Aorta (tissue), 5 donors: ENCODE results near the gene EXO5. TPM values are rescaled to one million over a fixed set of nuclear protein-coding genes. Genes with fewer than 3 reads are reported as not detected.
A peak's percentile ranks its signal among the peaks of the same experiment; 100 is the strongest.
"Not testable (repeated sequence)": the region's sequence is repeated elsewhere in the genome, so short reads cannot be mapped to it uniquely, and the experiment has no call there.

Experiments
- ATAC-seq: fragments of 200-7000 bp; cut with Tn5 transposase; one replicate; pipeline ENCODE4 v1.9.1; 2022; ENCODE audit warnings: moderate library complexity; ENCODE audit not compliant: low FRiP score
- DNase-seq, 2 donors: peaks; one replicate each; pipeline ENCODE4 v3.0.0-alpha.2; 2020
- H3K27ac ChIP-seq, 2 donors: one replicate each; pipeline ENCODE4 v1.5.1; 2013; ENCODE audit warnings: low read length in 2 of 2, mild to moderate bottlenecking in 2 of 2, moderate library complexity in 2 of 2, control low read depth in 1 of 2, inconsistent platforms in 1 of 2, low read depth in 1 of 2
- H3K27me3 ChIP-seq, 2 donors: one replicate each; pipeline ENCODE4 v1.6.1; 2013; ENCODE audit warnings: control low read depth in 1 of 2, low read length in 1 of 2, mild to moderate bottlenecking in 1 of 2, moderate library complexity in 1 of 2; ENCODE audit not compliant: insufficient read depth in 2 of 2, control insufficient read depth in 1 of 2
- H3K36me3 ChIP-seq, 2 donors: one replicate each; pipeline ENCODE4 v1.6.1; 2013; ENCODE audit warnings: control low read depth in 1 of 2, low read length in 1 of 2, mild to moderate bottlenecking in 1 of 2; ENCODE audit not compliant: insufficient read depth in 2 of 2, control insufficient read depth in 1 of 2
- H3K4me1 ChIP-seq, 2 donors: one replicate each; pipeline ENCODE4 v1.6.1; 2013; ENCODE audit warnings: low read length in 2 of 2, control low read depth in 1 of 2, mild to moderate bottlenecking in 1 of 2, moderate library complexity in 1 of 2; ENCODE audit not compliant: insufficient read depth in 2 of 2, control insufficient read depth in 1 of 2
- H3K4me3 ChIP-seq, 2 donors: one replicate each; pipeline ENCODE4 v1.5.1; 2013; ENCODE audit warnings: low read length in 2 of 2, control low read depth in 1 of 2, mild to moderate bottlenecking in 1 of 2
- H3K9me3 ChIP-seq: one replicate; pipeline ENCODE4 v1.6.1; 2013; ENCODE audit warnings: mild to moderate bottlenecking, low read length; ENCODE audit not compliant: control insufficient read depth
- WGBS, 2 donors: extraction: QIAGEN DNeasy Blood & Tissue Kit; methylation state at CpG; one replicate each; pipeline ENCODE4 v1.1.7; 2013; 5-methylcytosine and 5-hydroxymethylcytosine counted together
- intact Hi-C, 2 donors: fragments of 100-400 bp; cut with DNase I; formaldehyde crosslinking; loops; one replicate each; pipeline versions ENCODE4 v1.14.2 to v1.15.0; 2022
- polyA plus RNA-seq, 2 donors: library from polyadenylated mRNA; stranded (reverse); fragments of 200-250 nt; gene quantifications; one replicate each; pipeline ENCODE4 v1.2.3, GENCODE V29; 2013
- total RNA-seq, 2 donors: library from RNA; stranded (reverse); fragmentation: NEBNext Ultra II Directional; extraction: Animal tissue kit (Norgen Biotek cat#: 25700); gene quantifications; one replicate each; pipeline ENCODE4 v1.2.1, GENCODE V29; 2021
- donor health status: healthy with polysubstance abuse.
- donor health status: Bipolar disorder and iron deficiency.
- donor health status: DM: no; HTN: no; CAD: no.
- donor health status: DM: no; HTN: no; CAD: no.
- donor health status: DM: yes; HTN: yes; CAD: no.

The EXO5 gene
- total and polyA plus RNA-seq, 4 donors, result 3.5 to 9.1 (median 6.1) TPM

DNA sequence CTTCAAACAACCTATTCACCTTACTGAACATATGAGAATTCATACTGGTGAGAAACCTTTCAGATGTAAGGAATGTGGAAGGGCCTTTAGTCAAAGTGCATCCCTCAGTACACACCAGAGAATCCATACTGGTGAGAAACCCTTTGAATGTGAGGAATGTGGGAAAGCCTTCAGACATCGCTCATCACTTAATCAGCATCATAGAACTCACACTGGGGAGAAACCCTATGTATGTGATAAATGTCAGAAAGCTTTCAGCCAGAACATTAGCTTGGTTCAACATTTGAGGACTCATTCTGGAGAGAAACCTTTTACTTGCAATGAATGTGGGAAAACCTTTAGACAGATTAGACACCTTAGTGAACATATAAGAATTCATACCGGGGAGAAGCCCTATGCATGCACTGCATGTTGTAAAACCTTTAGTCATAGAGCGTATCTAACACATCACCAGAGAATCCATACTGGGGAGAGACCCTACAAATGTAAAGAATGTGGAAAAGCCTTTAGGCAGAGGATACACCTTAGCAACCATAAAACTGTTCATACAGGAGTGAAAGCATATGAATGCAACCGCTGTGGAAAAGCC lies 13.2 kb upstream of the EXO5 start:
- no peaks in the 10 kb centered on the region for H3K4me1 ChIP-seq
- peaks cover 7 to 13% of the 10 kb centered on the region in 2 donors for H3K36me3 ChIP-seq
- H3K9me3 ChIP-seq, result peaks cover 12% of the 10 kb centered on the region
- H3K27ac ChIP-seq, result no peak overlapping the region
- WGBS, 2 donors, result 98 to 99% methylated on average over 4 of the region's 4 CpGs
- no peak for ATAC-seq
- no peak overlapping the region for H3K4me3 ChIP-seq
- intact Hi-C loops, result no loop called here
- no peak for DNase-seq
- no peaks in the 10 kb centered on the region for H3K27me3 ChIP-seq

DNA sequence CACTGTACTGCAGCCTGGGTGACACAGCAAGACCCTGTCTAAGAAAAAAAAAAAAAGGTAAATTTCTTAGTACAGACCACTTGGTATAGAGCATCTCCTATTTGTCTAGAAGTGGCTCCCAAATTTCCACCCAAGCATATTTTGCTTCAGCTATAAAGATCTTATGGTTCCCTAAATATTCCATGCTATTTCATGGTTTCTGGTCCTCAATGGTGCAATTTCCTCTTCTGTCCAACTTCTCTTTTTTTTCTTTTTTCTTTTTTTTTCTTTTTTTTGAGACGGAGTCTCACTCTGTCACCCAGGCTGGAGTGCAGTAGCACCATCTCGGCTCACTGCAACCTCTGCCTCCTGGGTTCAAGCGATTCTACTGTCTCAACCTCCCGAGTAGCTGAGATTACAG lies 5.9 kb upstream of the EXO5 start:
- H3K4me3 ChIP-seq, H3K36me3 ChIP-seq, DNase-seq, H3K27ac ChIP-seq, H3K9me3 ChIP-seq, intact Hi-C loops, ATAC-seq, H3K4me1 ChIP-seq, H3K27me3 ChIP-seq: not testable (repeated sequence)
- WGBS, 2 donors, result 96 to 97% methylated on average over 4 of the region's 4 CpGs

DNA sequence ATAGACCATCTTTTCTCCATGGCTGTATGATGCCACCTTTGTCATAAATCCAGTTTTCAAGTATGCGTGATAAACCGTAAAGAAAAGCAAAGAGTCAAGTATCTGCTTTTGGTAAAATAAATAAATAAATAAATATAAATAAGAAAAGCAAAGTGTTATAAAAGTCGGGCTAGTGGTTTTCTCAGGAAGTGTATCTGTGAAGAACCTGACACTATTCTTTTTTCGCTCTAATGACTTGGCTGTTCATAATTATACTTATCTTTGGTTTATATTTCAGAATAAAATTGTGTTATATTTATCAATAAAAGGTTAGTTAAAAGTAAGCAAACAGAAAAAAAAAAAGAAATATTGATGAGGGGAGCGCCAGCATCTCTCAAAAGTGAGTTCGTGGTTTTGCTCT lies 594 bp upstream of the EXO5 start:
- WGBS, 2 donors, result 63 to 67% methylated on average over 6 of the region's 6 CpGs
- Histone ChIP-seq H3K27ac (peak overlapping the region in 1 of 2 donors; percentile 39), H3K27me3 (no peaks in the 10 kb centered on the region), H3K9me3 (no peaks in the 10 kb centered on the region), H3K4me3 (peak overlapping the region; percentile 47 to 92), H3K36me3 (peaks cover 0 to 4% of the 10 kb centered on the region in 2 donors), H3K4me1 (peaks cover 0 to 4% of the 10 kb centered on the region in 2 donors)
- ATAC-seq, result no peak
- intact Hi-C loops, result no loop called here
- DNase-seq, result no peak

DNA sequence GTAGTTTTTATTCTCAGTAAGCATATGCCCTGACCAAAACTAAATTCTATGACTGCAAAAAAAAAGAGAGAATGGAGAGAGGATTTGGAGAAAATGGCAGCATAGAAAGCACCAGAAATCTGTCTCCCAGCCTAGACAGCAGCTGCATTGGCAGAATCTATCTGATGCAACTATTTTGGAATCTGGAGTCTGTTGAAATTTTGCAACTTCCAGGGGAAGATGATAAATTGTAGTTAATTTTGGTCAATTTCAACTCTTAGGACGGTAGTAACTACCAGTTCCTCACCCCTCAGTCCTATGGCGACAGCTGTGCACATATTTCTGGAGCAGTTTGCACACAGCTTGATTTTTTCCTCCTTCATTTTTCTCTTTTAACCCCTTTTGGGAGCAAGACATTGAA lies 10.9 kb downstream of the EXO5 start:
- ATAC-seq, result no peak
- H3K4me3 ChIP-seq, result no peak overlapping the region
- DNase-seq, result no peak
- H3K27me3 ChIP-seq, result no peaks in the 10 kb centered on the region
- 67 to 68% methylated on average over 2 of the region's 2 CpGs for whole genome bisulfite sequencing, 2 donors
- H3K27ac ChIP-seq, result no peak overlapping the region
- intact Hi-C loops, result no loop called here
- no peaks in the 10 kb centered on the region for H3K4me1 ChIP-seq
- H3K9me3 ChIP-seq, result no peaks in the 10 kb centered on the region
- H3K36me3 ChIP-seq, result peaks cover 0 to 4% of the 10 kb centered on the region in 2 donors

DNA sequence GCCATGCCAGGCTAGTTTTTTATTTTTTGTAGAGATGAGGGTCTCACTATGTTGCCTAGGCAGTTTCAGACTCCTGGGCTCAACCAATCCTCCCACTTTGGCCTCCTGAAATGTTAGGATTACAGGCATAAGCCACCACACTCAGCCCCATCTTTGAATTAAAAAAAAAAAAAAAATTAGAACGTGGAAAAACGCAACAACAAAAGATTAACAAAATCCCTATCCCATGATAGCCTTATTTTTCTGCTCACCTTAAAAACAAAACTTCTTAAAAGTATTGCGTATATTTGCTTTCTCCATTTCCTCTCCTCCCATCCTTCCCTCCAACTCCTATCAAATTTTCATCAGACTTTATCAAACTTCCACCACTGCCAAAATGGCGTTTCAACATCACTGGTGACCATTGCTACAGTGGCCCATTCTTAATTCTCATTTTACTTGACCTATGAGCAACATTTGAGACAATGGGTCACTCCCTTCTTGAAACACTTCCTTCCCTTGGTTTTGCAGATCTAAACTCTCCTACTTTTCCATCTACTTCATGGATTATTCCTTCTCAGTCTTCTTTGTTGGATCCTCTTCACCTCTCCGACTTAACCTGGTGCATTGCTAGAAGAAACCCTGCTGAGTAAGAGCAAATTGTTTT lies 22.3 kb downstream of the EXO5 start:
- Histone ChIP-seq H3K36me3 (no peaks in the 10 kb centered on the region), H3K9me3 (no peaks in the 10 kb centered on the region), H3K4me1 (peaks cover 0 to 2% of the 10 kb centered on the region in 2 donors), H3K27me3 (no peaks in the 10 kb centered on the region), H3K27ac (peak overlapping the region in 1 of 2 donors; percentile 11), H3K4me3 (peak overlapping the region; percentile 9 to 61)
- DNase-seq, result no peak
- ATAC-seq, result peak; percentile 55
- intact Hi-C loops, result no loop called here
- 27 to 30% methylated on average over 5 of the region's 5 CpGs for WGBS, 2 donors

DNA sequence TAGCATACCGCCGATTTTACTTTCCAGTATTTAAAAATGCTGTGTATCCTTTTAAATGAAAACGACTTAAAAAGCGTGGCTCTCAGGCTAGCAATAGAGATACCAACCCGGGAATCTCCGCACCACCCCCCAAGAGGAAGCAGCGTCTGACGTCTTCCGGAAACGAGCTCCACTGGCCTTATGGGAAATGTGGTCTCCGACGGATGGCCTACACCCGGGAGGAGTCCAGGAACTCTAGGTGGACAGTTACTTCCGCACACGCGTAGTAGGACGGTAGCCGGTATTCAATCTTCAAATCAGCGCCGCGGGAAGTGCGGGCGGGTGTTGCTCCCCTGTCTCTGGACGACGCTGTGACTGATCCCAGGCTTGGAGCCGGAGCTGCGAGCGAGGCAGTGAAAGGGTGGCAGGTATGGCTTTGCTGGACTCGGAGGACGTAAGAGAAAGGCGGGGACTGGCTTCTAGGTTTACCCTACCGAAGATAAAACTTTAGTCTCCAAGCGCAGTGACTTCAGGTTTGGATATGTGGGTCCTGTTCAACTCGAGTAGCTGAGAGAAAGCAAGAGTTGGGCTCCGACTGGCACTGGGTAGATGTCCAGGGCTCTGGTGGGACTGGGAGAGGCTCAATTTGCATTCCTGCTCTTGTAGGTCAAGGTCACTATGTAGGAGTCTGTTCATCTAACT lies 23.0 kb downstream of the EXO5 start, which contains the start of gene ZNF684:
TSS of gene ZNF684 (plus strand) at position 257 of the 681 bp plus-strand sequence. CDS start 1,530 bp downstream, outside the sequence.
- Histone ChIP-seq H3K4me1 (peaks cover 0 to 2% of the 10 kb centered on the region in 2 donors), H3K27ac (peak within 1 kb of the TSS; percentile 11 to 78), H3K27me3 (no peaks in the 10 kb centered on the region), H3K9me3 (no peaks in the 10 kb centered on the region), H3K36me3 (no peaks in the 10 kb centered on the region), H3K4me3 (peak within 1 kb of the TSS; percentile 9 to 61)
- 0% methylated on average over 35 of the region's 35 CpGs for WGBS, 2 donors
- DNase-seq (peak; percentile 92), ATAC-seq (peak; percentile 98)
- intact Hi-C loops, result no loop called here

DNA sequence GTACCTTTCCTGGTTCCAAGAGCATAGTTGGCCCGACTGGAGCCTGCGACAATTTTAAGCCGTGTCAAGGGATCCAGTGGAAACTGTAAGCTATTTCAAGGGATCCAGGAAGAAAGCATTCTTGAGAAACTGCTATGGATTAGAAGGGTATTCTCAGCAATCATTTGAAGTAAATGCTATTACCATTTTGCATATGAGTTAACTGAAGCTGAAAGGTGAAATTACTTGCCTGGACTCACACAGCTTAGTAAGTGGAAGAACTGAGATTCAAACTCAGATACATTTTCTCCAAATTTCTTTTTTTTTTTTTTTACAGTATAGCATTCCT lies 23.5 kb downstream of the EXO5 start:
- H3K27ac ChIP-seq, result peak overlapping the region in 1 of 2 donors; percentile 78
- no peaks in the 10 kb centered on the region for H3K9me3 ChIP-seq
- peak overlapping the region; percentile 9 to 61 for H3K4me3 ChIP-seq
- ATAC-seq, result no peak
- no peaks in the 10 kb centered on the region for H3K27me3 ChIP-seq
- DNase-seq, result no peak
- no peaks in the 10 kb centered on the region for H3K36me3 ChIP-seq
- H3K4me1 ChIP-seq, result peaks cover 0 to 2% of the 10 kb centered on the region in 2 donors
- 0 to 2% methylated on average over 3 of the region's 3 CpGs for WGBS, 2 donors
- intact Hi-C loops, result no loop called here

DNA sequence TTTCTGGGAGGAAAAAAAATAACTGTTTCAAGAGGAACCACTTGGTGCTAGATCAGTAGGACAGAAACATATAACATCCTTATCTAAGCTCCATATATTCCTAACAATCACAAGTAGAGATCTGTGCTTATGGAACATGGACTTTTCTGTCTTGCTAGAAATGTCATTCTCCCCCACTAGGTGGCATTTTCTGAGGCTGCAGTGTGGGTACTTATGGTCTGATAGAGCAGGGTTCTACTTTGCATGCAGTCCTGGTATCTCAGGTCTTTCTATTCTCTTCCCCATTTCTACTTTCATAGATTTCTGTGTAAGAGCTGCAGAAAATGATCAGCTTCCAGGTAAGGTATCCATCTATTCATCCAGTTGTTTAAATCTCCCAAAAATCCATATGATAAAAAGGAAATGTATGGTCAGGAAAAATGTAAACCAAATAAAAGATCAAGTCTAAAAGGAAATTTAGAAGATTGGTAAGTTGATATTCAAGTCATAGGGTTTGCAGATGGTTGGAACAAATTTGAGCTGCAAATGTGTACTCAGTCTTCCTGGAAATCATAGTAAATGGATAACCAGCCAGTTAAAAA lies 24.4 kb downstream of the EXO5 start:
- Histone ChIP-seq H3K27ac (no peak overlapping the region), H3K27me3 (no peaks in the 10 kb centered on the region), H3K4me1 (peaks cover 0 to 2% of the 10 kb centered on the region in 2 donors), H3K4me3 (no peak overlapping the region), H3K9me3 (no peaks in the 10 kb centered on the region), H3K36me3 (no peaks in the 10 kb centered on the region)
- DNase-seq (no peak), ATAC-seq (no peak)
- intact Hi-C loops, result no loop called here
